GM12892 (cell line): ENCODE measurements around the gene MTMR2.

Experiments used
- DNase-seq: peaks from one replicate; pipeline ENCODE4 v3.0.0; 2011; ENCODE audit not compliant: insufficient read length
- FAIRE-seq: peaks from 2 replicates; lab custom pipeline; 2011; peaks lifted over from hg19 to GRCh38; lab: Jason Lieb, UNC
- POLR2A ChIP-seq: IDR thresholded peaks from 2 replicates; pipeline ENCODE4 v1.6.1; 2011; ENCODE audit warnings: low read depth, low read length, control low read depth
- POLR2AphosphoS5 ChIP-seq: IDR thresholded peaks from 2 replicates; pipeline ENCODE4 v1.6.1; 2011; ENCODE audit warnings: low read depth, low read length, control low read depth
- TAF1 ChIP-seq: IDR thresholded peaks from 2 replicates; pipeline ENCODE4 v1.6.1; 2011; ENCODE audit warnings: low read depth, mild to moderate bottlenecking, control low read depth, low read length, borderline replicate concordance

MTMR2 gene

GRCh38 chr11:95799546-95799945 is 124.4 kb downstream of the MTMR2 start:
- TF ChIP-seq TAF1 (no peak), POLR2A (no peak), POLR2AphosphoS5 (no peak)
- FAIRE-seq (peak; percentile 24), DNase-seq (no peak)

GRCh38 chr11:95796501-95796900 is 127.4 kb downstream of the MTMR2 start:
- TF ChIP-seq TAF1: no peak
- no peak for TF ChIP-seq POLR2AphosphoS5
- no peak for TF ChIP-seq POLR2A
- no peak for DNase-seq
- no peak for FAIRE-seq

GRCh38 chr11:95795627-95796295 is 128.1 kb downstream of the MTMR2 start:
- FAIRE-seq (no peak), DNase-seq (no peak)
- no peak for TF ChIP-seq TAF1
- no peak for TF ChIP-seq POLR2A
- no peak for TF ChIP-seq POLR2AphosphoS5

GRCh38 chr11:95794086-95794485 is 129.8 kb downstream of the MTMR2 start:
- TF ChIP-seq TAF1 (no peak), POLR2AphosphoS5 (no peak), POLR2A (no peak)
- no peak for FAIRE-seq
- no peak for DNase-seq

- FAIRE-seq (no peak), DNase-seq (no peak)
- TF ChIP-seq POLR2A (no peak), POLR2AphosphoS5 (no peak), TAF1 (no peak)
Observed at GRCh38 chr11:95793116-95793515, 130.8 kb downstream of the MTMR2 start.

GRCh38 chr11:95792700-95793099 is 131.2 kb downstream of the MTMR2 start:
- DNase-seq: no peak
- FAIRE-seq: no peak
- TF ChIP-seq TAF1 (no peak), POLR2A (no peak), POLR2AphosphoS5 (no peak)

- no peak for FAIRE-seq
Observed at GRCh38 chr11:95792200-95792599, 131.7 kb downstream of the MTMR2 start.

GRCh38 chr11:95791709-95792033 is 132.2 kb downstream of the MTMR2 start:
- TF ChIP-seq TAF1 (no peak), POLR2A (no peak), POLR2AphosphoS5 (no peak)
- DNase-seq (no peak), FAIRE-seq (peak; percentile 42)

More at GRCh38 chr11:95792200-95792599, 131.7 kb downstream of the MTMR2 start:
- TF ChIP-seq TAF1 (no peak), POLR2A (no peak), POLR2AphosphoS5 (no peak)
- no peak for DNase-seq

- FAIRE-seq (no peak), DNase-seq (no peak)
- TF ChIP-seq TAF1 (0 out of 2 replicates have a peak, but pooled peaks have one; percentile 27), POLR2A (no peak; the same call in none of the 2 replicates)
Observed at GRCh38 chr11:95790933-95791708, 132.8 kb downstream of the MTMR2 start.

GRCh38 chr11:95790123-95790932 is 133.6 kb downstream of the MTMR2 start, which contains the start of gene CEP57:
Gene CEP57 (plus strand): TSS chr11:95790498. CDS start chr11:95790699, 201 bp downstream.
- TF ChIP-seq POLR2AphosphoS5 (no peak; the same call in 1 of the 2 replicates), POLR2A (no peak), TAF1 (no peak)
- DNase-seq (peak; percentile 54), FAIRE-seq (no peak)

GRCh38 chr11:95789506-95790122 is 134.3 kb downstream of the MTMR2 start, which contains the start of gene FAM76B:
Gene FAM76B (minus strand): TSS chr11:95789782. CDS start chr11:95789478, 304 bp downstream.
- FAIRE-seq: peak; percentile 100
- peak; percentile 77; the same call in 1 of the 2 replicates for TF ChIP-seq POLR2AphosphoS5
- TF ChIP-seq TAF1: peak; percentile 57; the same call in 1 of the 2 replicates
- peak; percentile 75 for TF ChIP-seq POLR2A
- DNase-seq: peak; percentile 72
